Measurements from ENCODE around the gene ATG16L2.
A peak's percentile ranks its signal among the peaks of the same experiment; 100 is the strongest.

Gene ATG16L2, protein sequence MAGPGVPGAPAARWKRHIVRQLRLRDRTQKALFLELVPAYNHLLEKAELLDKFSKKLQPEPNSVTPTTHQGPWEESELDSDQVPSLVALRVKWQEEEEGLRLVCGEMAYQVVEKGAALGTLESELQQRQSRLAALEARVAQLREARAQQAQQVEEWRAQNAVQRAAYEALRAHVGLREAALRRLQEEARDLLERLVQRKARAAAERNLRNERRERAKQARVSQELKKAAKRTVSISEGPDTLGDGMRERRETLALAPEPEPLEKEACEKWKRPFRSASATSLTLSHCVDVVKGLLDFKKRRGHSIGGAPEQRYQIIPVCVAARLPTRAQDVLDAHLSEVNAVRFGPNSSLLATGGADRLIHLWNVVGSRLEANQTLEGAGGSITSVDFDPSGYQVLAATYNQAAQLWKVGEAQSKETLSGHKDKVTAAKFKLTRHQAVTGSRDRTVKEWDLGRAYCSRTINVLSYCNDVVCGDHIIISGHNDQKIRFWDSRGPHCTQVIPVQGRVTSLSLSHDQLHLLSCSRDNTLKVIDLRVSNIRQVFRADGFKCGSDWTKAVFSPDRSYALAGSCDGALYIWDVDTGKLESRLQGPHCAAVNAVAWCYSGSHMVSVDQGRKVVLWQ

DNA sequence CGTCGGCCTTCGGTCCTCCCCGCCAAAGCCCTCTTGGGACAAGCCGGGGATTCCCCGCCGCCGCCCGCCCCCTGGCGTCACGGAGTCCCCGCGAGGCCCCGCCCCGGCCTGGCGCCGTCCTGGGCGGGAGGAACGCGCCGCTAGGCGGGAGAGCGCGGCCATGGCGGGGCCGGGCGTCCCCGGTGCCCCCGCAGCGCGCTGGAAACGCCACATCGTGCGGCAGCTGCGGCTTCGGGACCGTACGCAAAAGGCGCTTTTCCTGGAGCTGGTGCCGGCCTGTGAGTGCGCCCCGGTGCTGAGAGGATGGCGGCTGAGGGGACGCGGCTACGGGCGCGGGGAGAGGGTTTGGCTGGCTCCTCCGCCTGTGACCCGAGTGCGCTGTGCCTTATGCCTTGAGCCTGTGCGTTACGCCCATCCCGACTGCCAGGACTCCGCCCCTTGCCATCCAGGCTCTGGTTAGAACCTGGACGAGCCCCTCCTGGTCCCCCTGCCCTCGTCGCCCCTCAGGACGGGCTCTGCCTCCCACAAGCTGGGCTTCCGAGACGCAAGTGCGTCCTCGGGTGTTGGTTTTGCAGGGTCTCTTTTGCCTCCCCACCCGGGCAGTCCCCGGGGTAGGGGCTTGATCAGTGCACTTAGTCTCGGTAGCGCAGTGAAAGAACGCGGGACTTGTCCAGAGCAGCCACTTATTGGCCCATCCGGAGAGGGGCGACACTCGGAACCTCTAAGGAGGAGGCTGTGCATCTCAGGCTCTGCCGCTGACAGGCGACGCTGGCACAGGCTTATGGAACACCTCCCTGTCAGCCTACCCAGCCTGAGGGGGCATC, at the start of gene ATG16L2:
TSS of gene ATG16L2 (plus strand) at position 126 of the 824 bp plus-strand sequence. CDS start at position 161, 35 bp downstream.
- Histone ChIP-seq H3K36me3 (ENCODE audit: insufficient read depth, low read length) (no peaks in the 10 kb centered on the region), H3K9me3 (ENCODE audit: control insufficient read depth, insufficient read depth, low read length) (no peaks in the 10 kb centered on the region), H3K4me1 (ENCODE audit: insufficient read depth, low read length) (peaks cover 2% of the 10 kb centered on the region; the same call in 1 of the 2 replicates), H3K9ac (ENCODE audit: low read depth, low read length) (peak within 1 kb of the TSS; percentile 75)

DNA sequence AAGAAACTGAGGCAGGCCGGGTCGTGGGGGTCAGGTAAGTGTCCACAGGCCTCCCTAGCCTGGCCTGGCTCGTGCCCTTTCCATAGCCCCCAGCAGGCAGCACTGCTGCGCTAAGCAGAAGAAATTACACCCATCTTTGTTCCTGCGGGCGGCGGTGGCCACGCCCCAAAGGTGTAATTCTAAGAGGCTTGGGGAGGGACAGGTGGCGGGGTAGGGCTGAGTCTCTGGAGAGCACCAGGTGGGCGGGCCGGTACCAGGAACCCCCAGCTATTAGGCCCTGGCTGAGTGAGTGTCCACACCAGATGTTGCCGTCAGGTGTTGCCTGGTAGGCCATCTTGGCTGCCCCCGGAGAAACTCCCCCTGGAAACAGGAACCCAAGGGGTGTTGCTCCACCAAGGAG, 49.7 kb upstream of the ATG16L2 start:
- H3K9me3 ChIP-seq (ENCODE audit: control insufficient read depth, insufficient read depth, low read length) = no peaks in the 10 kb centered on the region
- H3K4me1 ChIP-seq (ENCODE audit: insufficient read depth, low read length) = peaks cover 19% of the 10 kb centered on the region
- H3K9ac ChIP-seq (ENCODE audit: low read depth, low read length) = no peak overlapping the region
- H3K36me3 ChIP-seq (ENCODE audit: insufficient read depth, low read length) = no peaks in the 10 kb centered on the region

DNA sequence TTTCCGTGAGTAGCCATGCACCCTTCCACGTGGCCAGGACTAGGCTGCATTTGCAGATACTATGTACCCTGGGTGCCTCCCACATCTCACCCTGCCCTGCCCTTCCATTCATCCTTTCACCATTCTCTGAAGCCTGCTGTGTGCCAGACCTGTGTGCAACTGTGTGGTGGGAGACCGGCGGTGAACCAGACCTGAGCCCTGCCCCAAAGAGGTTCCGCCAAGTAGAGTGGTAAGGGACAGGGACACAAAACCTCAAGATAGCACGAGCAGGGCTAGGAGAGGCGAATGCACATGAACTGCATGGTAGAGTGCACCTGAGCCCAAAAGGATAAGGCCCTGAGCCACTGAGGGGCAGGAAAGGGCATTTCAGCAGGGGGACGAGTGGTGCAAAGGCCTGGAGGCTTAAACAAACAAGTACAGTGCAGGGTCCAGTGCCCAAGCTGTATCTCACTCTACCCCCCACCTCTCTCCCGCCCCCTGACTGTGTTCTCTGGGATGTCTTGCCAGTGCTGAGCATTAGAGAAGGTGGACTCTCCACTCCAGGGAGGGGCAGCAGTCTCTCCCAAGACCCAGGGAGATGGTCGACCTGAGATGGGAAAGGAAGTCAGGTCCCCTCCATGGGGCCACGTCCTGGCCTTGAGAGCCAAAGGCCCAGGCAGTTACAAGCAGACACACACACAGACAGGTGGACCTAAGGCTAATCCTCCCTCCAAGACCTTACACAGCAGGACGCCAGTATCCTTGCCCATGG, 47.9 kb upstream of the ATG16L2 start:
- Histone ChIP-seq H3K4me1 (ENCODE audit: insufficient read depth, low read length) (peaks cover 19% of the 10 kb centered on the region), H3K9ac (ENCODE audit: low read depth, low read length) (no peak overlapping the region), H3K9me3 (ENCODE audit: control insufficient read depth, insufficient read depth, low read length) (no peaks in the 10 kb centered on the region), H3K36me3 (ENCODE audit: insufficient read depth, low read length) (no peaks in the 10 kb centered on the region)

DNA sequence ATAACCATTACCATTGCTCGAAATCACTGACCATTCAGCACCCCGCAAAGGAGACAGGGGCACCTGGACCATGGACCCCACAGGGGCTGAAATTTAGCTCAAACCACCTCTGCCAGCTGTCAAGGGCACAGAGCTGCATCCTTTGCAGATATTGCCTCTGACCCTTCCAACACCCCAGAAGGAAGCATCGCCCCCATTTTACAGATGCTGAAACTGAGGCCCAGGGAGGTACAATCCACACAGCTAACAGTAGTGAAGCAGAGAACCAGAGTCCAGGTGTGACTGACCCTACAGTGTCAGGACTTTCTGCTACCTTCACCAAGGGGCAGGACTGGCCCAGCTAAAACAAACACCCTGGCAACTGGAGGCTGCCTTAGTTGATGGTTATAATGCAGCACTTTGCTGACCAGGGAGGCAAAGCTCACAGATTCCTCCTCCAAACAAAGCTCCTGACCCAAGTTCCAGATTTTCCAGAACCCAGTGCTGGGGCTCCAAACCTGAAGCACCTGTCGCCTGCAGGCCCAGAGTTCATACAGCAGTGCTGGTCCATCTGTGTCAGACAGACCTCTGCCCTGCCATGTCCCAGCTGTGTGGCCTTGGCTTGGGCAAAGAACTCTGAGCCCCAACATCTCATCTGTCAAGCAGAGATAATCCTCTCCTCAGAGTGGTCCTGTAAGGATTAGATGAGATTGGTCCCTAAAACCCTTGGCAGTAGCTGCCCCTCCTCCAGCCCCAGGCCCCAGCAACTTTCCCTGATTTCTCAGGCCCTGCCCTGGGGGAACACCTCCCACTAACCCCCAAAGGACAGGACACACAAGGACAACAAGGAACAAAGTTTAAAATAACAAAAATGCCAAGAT, 46.8 kb upstream of the ATG16L2 start:
- no peaks in the 10 kb centered on the region for H3K36me3 ChIP-seq (ENCODE audit: insufficient read depth, low read length)
- no peaks in the 10 kb centered on the region for H3K9me3 ChIP-seq (ENCODE audit: control insufficient read depth, insufficient read depth, low read length)
- H3K9ac ChIP-seq (ENCODE audit: low read depth, low read length) = no peak overlapping the region
- peaks cover 19% of the 10 kb centered on the region for H3K4me1 ChIP-seq (ENCODE audit: insufficient read depth, low read length)

DNA sequence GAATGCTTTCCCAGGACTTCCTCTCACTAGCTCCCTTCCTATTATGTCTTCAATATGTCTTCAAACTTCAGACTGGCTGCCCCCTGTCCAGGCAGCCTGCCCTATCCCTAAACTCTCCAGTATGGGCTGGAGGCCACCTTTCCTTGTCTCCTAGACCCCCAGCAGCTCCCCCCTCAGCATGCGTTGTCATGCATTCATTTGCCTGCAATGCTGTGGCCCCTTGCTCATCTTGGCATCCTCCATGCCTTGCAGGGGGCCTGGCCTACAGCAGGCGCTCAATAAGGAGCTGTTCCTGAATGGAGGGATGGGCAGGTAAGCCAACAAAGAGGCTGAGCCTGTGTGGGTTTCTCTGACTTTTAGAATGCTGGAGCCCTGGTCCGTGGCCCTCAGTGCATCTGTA, 45.6 kb upstream of the ATG16L2 start:
- H3K36me3 ChIP-seq (ENCODE audit: insufficient read depth, low read length) = no peaks in the 10 kb centered on the region
- no peak overlapping the region for H3K9ac ChIP-seq (ENCODE audit: low read depth, low read length)
- no peaks in the 10 kb centered on the region for H3K9me3 ChIP-seq (ENCODE audit: control insufficient read depth, insufficient read depth, low read length)
- peaks cover 19% of the 10 kb centered on the region for H3K4me1 ChIP-seq (ENCODE audit: insufficient read depth, low read length)

DNA sequence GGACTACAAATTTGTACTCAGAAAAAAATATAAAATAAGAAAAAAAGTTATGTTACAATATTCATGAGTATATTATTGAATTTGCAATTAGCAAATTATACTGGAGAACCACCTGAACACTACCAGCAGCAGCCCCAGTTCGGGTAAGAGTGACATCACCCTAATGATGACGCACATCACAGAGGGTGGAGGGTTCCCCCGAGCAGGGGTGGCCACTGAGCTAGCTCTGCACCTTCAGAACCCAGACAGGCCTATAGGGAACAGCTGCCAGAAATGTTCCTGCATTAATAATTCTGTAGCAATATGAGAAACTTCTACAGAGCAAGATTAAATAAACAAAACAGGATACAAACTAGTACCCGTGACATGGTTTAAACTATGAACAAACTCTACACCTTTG, 44.5 kb upstream of the ATG16L2 start:
- Histone ChIP-seq H3K4me1 (ENCODE audit: insufficient read depth, low read length) (peaks cover 15% of the 10 kb centered on the region), H3K36me3 (ENCODE audit: insufficient read depth, low read length) (no peaks in the 10 kb centered on the region), H3K9me3 (ENCODE audit: control insufficient read depth, insufficient read depth, low read length) (no peaks in the 10 kb centered on the region), H3K9ac (ENCODE audit: low read depth, low read length) (no peak overlapping the region)

DNA sequence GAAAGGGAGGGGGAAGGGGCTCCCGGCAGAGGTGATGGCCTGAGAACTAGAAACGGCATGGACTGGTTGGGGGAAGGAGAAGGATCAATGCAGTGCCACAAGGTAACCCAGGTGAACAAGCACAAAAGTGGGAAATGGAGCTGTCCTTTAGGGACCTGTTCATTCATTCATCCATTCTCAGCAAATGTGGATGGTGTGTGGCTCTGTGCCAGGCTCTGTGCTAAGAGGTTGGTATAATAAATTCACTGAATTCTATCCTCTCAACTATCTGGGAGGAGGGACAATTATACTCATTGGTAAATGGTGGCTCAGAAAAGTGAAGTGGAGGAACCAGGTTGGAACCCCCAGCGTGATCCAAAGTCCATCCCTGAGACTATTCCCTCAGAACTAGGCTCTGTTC, 43.4 kb upstream of the ATG16L2 start:
- Histone ChIP-seq H3K9ac (ENCODE audit: low read depth, low read length) (no peak overlapping the region), H3K4me1 (ENCODE audit: insufficient read depth, low read length) (peaks cover 15% of the 10 kb centered on the region), H3K9me3 (ENCODE audit: control insufficient read depth, insufficient read depth, low read length) (no peaks in the 10 kb centered on the region), H3K36me3 (ENCODE audit: insufficient read depth, low read length) (no peaks in the 10 kb centered on the region)

DNA sequence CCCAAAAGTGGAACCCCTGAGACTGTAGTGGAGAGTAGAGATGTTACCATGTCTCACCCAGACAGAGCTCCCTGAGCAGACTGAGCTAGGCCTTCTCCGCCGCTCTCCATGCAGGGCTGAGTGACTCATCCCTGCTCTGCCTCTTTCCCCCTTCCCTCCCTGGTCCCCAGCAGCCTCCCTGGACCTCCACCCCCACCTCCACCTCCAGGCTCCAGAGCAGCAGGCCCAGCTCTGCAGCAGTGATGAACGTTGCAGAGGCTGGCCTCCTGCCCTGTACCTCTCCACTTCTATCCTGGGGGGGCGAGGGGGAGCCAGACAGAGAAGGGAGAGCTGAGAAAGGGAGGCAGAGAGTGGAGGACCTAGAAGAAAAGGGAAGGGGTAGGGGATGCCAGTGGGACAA, 42.7 kb upstream of the ATG16L2 start:
- H3K4me1 ChIP-seq (ENCODE audit: insufficient read depth, low read length) = peaks cover 15% of the 10 kb centered on the region
- H3K9ac ChIP-seq (ENCODE audit: low read depth, low read length) = no peak overlapping the region
- no peaks in the 10 kb centered on the region for H3K9me3 ChIP-seq (ENCODE audit: control insufficient read depth, insufficient read depth, low read length)
- H3K36me3 ChIP-seq (ENCODE audit: insufficient read depth, low read length) = no peaks in the 10 kb centered on the region

DNA sequence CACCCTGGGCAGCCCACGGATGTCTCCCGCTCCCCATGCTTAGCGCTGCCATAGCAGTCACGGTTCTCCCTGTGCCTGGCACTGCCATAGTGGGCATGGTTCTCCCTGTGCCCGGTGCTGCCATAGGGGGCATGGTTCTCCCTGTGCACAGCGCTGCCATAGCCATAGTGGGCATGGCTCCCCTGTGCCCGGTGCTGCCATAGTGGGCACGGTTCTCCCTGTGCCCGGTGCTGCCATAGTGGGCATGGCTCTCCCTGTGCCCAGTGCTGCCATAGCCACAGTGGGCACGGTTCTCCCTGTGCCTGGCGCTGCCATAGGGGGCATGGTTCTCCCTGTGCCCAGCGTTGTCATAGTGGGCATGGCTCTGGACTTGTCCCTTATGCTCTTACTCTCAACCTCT, 42.2 kb upstream of the ATG16L2 start:
- Histone ChIP-seq H3K36me3 (ENCODE audit: insufficient read depth, low read length) (no peaks in the 10 kb centered on the region), H3K4me1 (ENCODE audit: insufficient read depth, low read length) (peaks cover 11% of the 10 kb centered on the region), H3K9me3 (ENCODE audit: control insufficient read depth, insufficient read depth, low read length) (no peaks in the 10 kb centered on the region), H3K9ac (ENCODE audit: low read depth, low read length) (no peak overlapping the region)

DNA sequence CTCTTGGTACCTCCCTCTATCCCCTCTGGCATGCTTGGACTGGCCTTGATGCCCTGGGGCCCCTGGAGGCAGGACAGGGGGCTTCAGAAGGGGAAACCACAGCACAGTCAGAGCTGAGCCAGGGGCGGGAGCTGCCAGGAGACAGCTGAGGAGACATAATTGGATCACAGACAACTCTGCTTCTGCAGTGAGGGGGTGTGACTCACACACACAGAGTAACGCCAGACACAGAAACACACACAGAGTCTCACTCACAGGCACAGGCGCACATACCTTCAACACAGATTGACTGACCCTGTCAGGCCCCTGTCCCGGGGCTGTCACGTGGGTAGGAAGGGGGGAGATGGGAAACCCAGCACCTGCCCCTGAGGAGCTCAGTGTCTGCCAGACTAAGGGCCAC, 40.9 kb upstream of the ATG16L2 start:
- Histone ChIP-seq H3K9ac (ENCODE audit: low read depth, low read length) (no peak overlapping the region), H3K4me1 (ENCODE audit: insufficient read depth, low read length) (peaks cover 5% of the 10 kb centered on the region; the same call in 1 of the 2 replicates), H3K36me3 (ENCODE audit: insufficient read depth, low read length) (no peaks in the 10 kb centered on the region), H3K9me3 (ENCODE audit: control insufficient read depth, insufficient read depth, low read length) (no peaks in the 10 kb centered on the region)

DNA sequence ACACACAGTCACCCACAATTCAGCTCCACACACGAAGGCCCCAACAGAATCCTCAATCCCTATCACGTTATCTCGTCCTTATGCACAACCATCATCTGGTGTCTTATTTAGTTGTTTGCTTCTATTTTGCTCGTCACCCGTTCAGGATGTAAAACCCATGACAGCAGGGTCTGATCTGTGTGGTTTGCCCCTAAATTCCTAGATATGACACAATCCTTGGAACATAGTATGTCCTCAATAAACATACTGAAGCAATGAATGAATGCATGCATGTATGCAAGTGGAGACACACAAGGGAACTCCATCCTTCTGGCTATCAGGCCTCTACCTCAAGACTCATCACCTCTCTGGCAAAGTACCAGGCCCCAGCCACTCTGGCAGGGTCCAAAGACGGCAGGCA, 40.5 kb upstream of the ATG16L2 start:
- Histone ChIP-seq H3K9me3 (ENCODE audit: control insufficient read depth, insufficient read depth, low read length) (no peaks in the 10 kb centered on the region), H3K36me3 (ENCODE audit: insufficient read depth, low read length) (no peaks in the 10 kb centered on the region), H3K9ac (ENCODE audit: low read depth, low read length) (no peak overlapping the region), H3K4me1 (ENCODE audit: insufficient read depth, low read length) (peaks cover under 1% of the 10 kb centered on the region; the same call in 1 of the 2 replicates)

DNA sequence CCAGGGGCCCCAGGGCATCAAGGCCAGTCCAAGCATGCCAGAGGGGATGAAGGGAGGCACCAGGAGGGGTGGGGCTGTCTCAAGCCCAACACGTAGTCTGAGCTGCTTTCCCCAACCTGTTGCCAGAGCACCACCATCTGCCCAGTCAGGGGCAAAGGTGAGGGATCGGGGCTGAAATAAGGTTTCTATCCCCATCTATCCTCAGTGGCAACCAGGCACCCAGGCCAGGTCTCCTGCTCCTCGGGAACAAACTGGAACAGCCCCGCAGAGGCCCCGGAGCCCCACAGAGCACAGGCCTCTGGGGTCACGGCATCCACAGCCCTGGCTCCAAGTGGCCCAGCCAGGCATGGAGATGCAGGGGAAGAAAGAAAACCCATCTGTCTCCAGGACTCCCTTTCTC, 39.7 kb upstream of the ATG16L2 start:
- Histone ChIP-seq H3K9me3 (ENCODE audit: control insufficient read depth, insufficient read depth, low read length) (no peaks in the 10 kb centered on the region), H3K4me1 (ENCODE audit: insufficient read depth, low read length) (no peaks in the 10 kb centered on the region; the same call in 1 of the 2 replicates), H3K9ac (ENCODE audit: low read depth, low read length) (no peak overlapping the region), H3K36me3 (ENCODE audit: insufficient read depth, low read length) (no peaks in the 10 kb centered on the region)

DNA sequence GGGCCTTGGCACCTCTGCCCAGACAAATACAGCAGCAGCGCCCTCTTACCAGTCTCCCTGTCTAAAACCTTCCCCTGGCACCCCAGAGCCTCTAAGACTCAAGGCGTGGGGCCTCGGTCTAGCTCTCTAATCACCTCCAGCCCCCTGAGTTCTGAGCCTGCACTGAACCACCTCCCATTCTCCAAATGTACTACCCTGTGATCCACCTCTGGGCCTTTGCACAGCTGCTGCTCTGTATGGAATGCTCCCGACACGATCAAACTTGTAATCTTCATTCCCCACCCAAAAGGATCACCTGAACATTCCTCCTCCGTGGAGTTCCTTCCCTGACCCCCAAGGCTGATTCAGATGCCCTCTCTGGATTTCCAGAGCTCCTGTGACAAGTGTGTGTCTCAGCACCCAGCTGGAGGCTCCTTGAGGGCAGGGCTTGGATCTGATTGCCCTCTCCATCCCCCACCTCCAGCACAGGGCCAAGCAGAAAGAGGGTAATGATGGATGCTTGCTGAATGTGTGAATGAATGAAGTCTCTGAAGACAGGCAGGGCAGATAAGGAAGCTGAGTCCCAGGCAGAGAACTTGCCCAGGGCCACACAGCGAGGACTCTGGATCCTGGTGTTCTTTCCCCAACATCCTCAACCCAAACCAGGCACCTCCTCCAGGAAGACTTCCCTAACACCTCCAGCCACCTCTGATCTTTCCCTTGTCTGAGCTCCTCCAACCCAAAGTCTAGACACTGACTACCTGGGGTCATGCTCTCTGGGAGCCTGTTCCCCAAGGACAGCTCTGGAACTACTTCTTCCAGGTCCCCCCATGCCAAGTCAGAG, 38.7 kb upstream of the ATG16L2 start:
- H3K36me3 ChIP-seq (ENCODE audit: insufficient read depth, low read length) = no peaks in the 10 kb centered on the region
- no peaks in the 10 kb centered on the region; the same call in 1 of the 2 replicates for H3K4me1 ChIP-seq (ENCODE audit: insufficient read depth, low read length)
- no peak overlapping the region for H3K9ac ChIP-seq (ENCODE audit: low read depth, low read length)
- H3K9me3 ChIP-seq (ENCODE audit: control insufficient read depth, insufficient read depth, low read length) = no peaks in the 10 kb centered on the region

Data from ES-I3 (cell line).